ENCODE data around the gene GTPBP3.

GTPBP3 gene

GRCh38 chr19:17357078-17357666 is 19.8 kb downstream of the GTPBP3 start:
- Histone ChIP-seq H3F3A (ENCODE audit: low read depth) (no peaks in the 10 kb centered on the region), H3K9me2 (replicated peaks; ENCODE audit: low read depth, low read length) (no peaks in the 10 kb centered on the region), H3K4me3 (ENCODE audit: low read length, poor library complexity, severe bottlenecking) (no peak overlapping the region), H4K20me1 (ENCODE audit: insufficient read depth, low read length, poor library complexity, severe bottlenecking) (no peaks in the 10 kb centered on the region), H3K36me3 (ENCODE audit: insufficient read depth, low read length) (no peaks in the 10 kb centered on the region), H3K4me2 (ENCODE audit: low read depth, low read length, poor library complexity, severe bottlenecking) (no peak overlapping the region), H2AFZ (ENCODE audit: low read length) (no peak overlapping the region), H3K9ac (ENCODE audit: low read depth, low read length, poor library complexity, severe bottlenecking) (no peak overlapping the region), H3K9me3 (ENCODE audit: insufficient read depth, low read depth, low read length) (no peaks in the 10 kb centered on the region), H3K27me3 (ENCODE audit: insufficient read depth, low read length, poor library complexity, severe bottlenecking) (no peaks in the 10 kb centered on the region), H3K4me1 (ENCODE audit: insufficient read depth, low read length, poor library complexity, severe bottlenecking) (no peaks in the 10 kb centered on the region), H3K79me2 (ENCODE audit: insufficient read depth, low read length) (no peaks in the 10 kb centered on the region)
- TF ChIP-seq EZH2phosphoT487 (IDR thresholded peaks at IDR 0.05; ENCODE audit: borderline replicate concordance) = no peak
- no peak for TF ChIP-seq CTCF (conservative IDR thresholded peaks at IDR 0.05; ENCODE audit: low read length)

- no peaks in the 10 kb centered on the region for H3K4me1 ChIP-seq (ENCODE audit: insufficient read depth, low read length, poor library complexity, severe bottlenecking)
- H3K79me2 ChIP-seq (ENCODE audit: insufficient read depth, low read length) = no peaks in the 10 kb centered on the region
- TF ChIP-seq EZH2phosphoT487 (IDR thresholded peaks at IDR 0.05; ENCODE audit: borderline replicate concordance) (no peak), CTCF (conservative IDR thresholded peaks at IDR 0.05; ENCODE audit: low read length) (no peak)
- no peaks in the 10 kb centered on the region for H3F3A ChIP-seq (ENCODE audit: low read depth)
- H3K9me2 ChIP-seq (replicated peaks; ENCODE audit: low read depth, low read length) = no peaks in the 10 kb centered on the region
- H3K27me3 ChIP-seq (ENCODE audit: insufficient read depth, low read length, poor library complexity, severe bottlenecking) = no peaks in the 10 kb centered on the region
- H3K4me2 ChIP-seq (ENCODE audit: low read depth, low read length, poor library complexity, severe bottlenecking) = no peak overlapping the region
- no peak overlapping the region for H2AFZ ChIP-seq (ENCODE audit: low read length)
- H3K4me3 ChIP-seq (ENCODE audit: low read length, poor library complexity, severe bottlenecking) = no peak overlapping the region
- no peaks in the 10 kb centered on the region for H4K20me1 ChIP-seq (ENCODE audit: insufficient read depth, low read length, poor library complexity, severe bottlenecking)
- no peak overlapping the region for H3K9ac ChIP-seq (ENCODE audit: low read depth, low read length, poor library complexity, severe bottlenecking)
- H3K36me3 ChIP-seq (ENCODE audit: insufficient read depth, low read length) = no peaks in the 10 kb centered on the region
- H3K9me3 ChIP-seq (ENCODE audit: insufficient read depth, low read depth, low read length) = no peaks in the 10 kb centered on the region
Observed at GRCh38 chr19:17357724-17358123, 20.4 kb downstream of the GTPBP3 start.

- Histone ChIP-seq H3K9me2 (replicated peaks; ENCODE audit: low read depth, low read length) (no peaks in the 10 kb centered on the region), H3K4me3 (ENCODE audit: low read length, poor library complexity, severe bottlenecking) (no peak overlapping the region), H3K9ac (ENCODE audit: low read depth, low read length, poor library complexity, severe bottlenecking) (no peak overlapping the region), H3K4me2 (ENCODE audit: low read depth, low read length, poor library complexity, severe bottlenecking) (no peak overlapping the region), H3K4me1 (ENCODE audit: insufficient read depth, low read length, poor library complexity, severe bottlenecking) (no peaks in the 10 kb centered on the region), H4K20me1 (ENCODE audit: insufficient read depth, low read length, poor library complexity, severe bottlenecking) (no peaks in the 10 kb centered on the region), H3K79me2 (ENCODE audit: insufficient read depth, low read length) (no peaks in the 10 kb centered on the region), H3K27me3 (ENCODE audit: insufficient read depth, low read length, poor library complexity, severe bottlenecking) (no peaks in the 10 kb centered on the region), H2AFZ (ENCODE audit: low read length) (no peak overlapping the region), H3F3A (ENCODE audit: low read depth) (no peaks in the 10 kb centered on the region), H3K9me3 (ENCODE audit: insufficient read depth, low read depth, low read length) (no peaks in the 10 kb centered on the region), H3K36me3 (ENCODE audit: insufficient read depth, low read length) (no peaks in the 10 kb centered on the region)
- no peak for TF ChIP-seq EZH2phosphoT487 (IDR thresholded peaks at IDR 0.05; ENCODE audit: borderline replicate concordance)
- no peak for TF ChIP-seq CTCF (conservative IDR thresholded peaks at IDR 0.05; ENCODE audit: low read length)
Observed at GRCh38 chr19:17358395-17358794, 21.0 kb downstream of the GTPBP3 start.
